Hepatocyte (in vitro differentiated cells): ENCODE results near the gene RPLP1.

Experiments
- CTCF ChIP-seq: fragments of 200-600 bp; sonication (generic); IDR thresholded peaks from 2 replicates; pipeline ENCODE4 v1.5.1; 2016; ENCODE audit warnings: antibody characterized with exemption, mild to moderate bottlenecking; ENCODE audit not compliant: poor library complexity
- EZH2 ChIP-seq: fragments of 200-600 bp; sonication (generic); IDR thresholded peaks from 2 replicates; pipeline ENCODE4 v1.6.1; 2016; ENCODE audit warnings: antibody characterized with exemption, mild to moderate bottlenecking, borderline replicate concordance

DNA sequence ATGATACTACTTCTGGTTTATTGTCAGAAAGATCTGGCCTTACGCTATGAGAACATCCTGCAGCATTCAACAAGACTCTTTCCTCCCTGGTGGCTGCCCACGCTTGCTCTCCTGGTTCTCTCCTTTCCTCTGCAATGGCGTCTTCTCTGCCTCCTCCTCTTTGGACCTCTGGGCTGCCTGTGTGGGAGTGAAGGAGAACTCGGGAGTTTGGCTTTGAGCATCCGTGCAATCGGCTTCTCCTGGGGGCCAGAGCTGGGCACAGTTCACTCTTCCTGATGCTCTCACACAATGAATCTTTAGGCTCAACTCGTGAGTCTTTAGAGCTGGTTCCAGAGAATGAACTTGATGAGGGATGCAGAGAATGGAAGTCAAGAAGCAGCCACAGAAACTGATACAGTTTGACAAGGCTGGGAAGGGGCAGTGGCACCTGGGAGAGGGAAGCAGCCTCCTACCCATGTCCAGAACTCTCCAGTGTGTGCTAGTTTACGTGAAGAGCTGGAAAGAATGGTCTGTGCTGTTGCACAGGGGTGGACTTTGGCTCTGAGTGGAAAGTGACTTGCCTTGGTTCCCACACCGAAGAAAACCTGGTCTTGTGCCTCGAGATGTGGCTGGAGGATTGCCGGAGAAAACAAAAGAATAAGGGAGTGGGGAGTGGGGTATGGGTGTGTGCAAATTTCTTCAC is 37.9 kb downstream of the RPLP1 start:
- TF ChIP-seq CTCF (no peak), EZH2 (no peak)
